GM12878 (cell line): ENCODE results near the gene CHRNE. TPM values are rescaled to one million over a fixed set of nuclear protein-coding genes. Genes with fewer than 3 reads are reported as not detected.

Experiments
- BACH1 ChIP-seq: fragments of 450-650 bp; IDR thresholded peaks from 2 replicates; pipeline ENCODE4 v1.6.1; 2017; ENCODE audit warnings: mild to moderate bottlenecking, borderline replicate concordance
- CHD2 ChIP-seq: IDR thresholded peaks from 2 replicates; pipeline ENCODE4 v1.6.1; 2011; ENCODE audit warnings: low read depth, low read length, improper control_type of control experiment, borderline replicate concordance
- CHD4 ChIP-seq: fragments of 200-600 bp; sonication (generic); IDR thresholded peaks from 2 replicates; pipeline ENCODE4 v1.6.1; 2016; ENCODE audit warnings: mild to moderate bottlenecking
- CTCF ChIP-seq, 3 experiments: IDR thresholded peaks in 2 of 3; conservative IDR thresholded peaks in 1 of 3; 2 replicates each; pipeline ENCODE4 v1.5.1; 2011; ENCODE audit warnings: low read depth in 3 of 3, low read length in 3 of 3, mild to moderate bottlenecking in 3 of 3, control low read depth in 2 of 3, moderate library complexity in 2 of 3, inconsistent platforms in 1 of 3, mixed read lengths in 1 of 3; ENCODE audit not compliant: control insufficient read depth in 2 of 3, insufficient read depth in 1 of 3; ENCODE audit errors: extremely low read depth in 1 of 3
- HDGF ChIP-seq: fragments of 450-650 bp; IDR thresholded peaks from 2 replicates; pipeline ENCODE4 v1.6.1; 2016; ENCODE audit warnings: antibody characterized with exemption
- HSF1 ChIP-seq: fragments of 150-350 bp; IDR thresholded peaks from 2 replicates; pipeline ENCODE4 v1.6.1; 2014; ENCODE audit warnings: mild to moderate bottlenecking, low read depth, low read length
- MTA2 ChIP-seq: fragments of 450-650 bp; IDR thresholded peaks from 2 replicates; pipeline ENCODE4 v1.6.1; 2016; ENCODE audit warnings: low read depth, mild to moderate bottlenecking, moderate library complexity
- MTA3 ChIP-seq: IDR thresholded peaks from 2 replicates; pipeline ENCODE4 v1.6.1; 2012; ENCODE audit warnings: low read length, inconsistent platforms, borderline replicate concordance
- NKRF ChIP-seq: fragments of 450-650 bp; conservative IDR thresholded peaks from 2 replicates; pipeline ENCODE4 v1.6.1; 2017; ENCODE audit warnings: mild to moderate bottlenecking, moderate library complexity
- NR2C2 ChIP-seq: IDR thresholded peaks from 2 replicates; pipeline ENCODE4 v1.6.1; 2011; ENCODE audit warnings: borderline replicate concordance, low read depth; ENCODE audit not compliant: control insufficient read depth, insufficient read length
- NRF1 ChIP-seq: conservative IDR thresholded peaks from 2 replicates; pipeline ENCODE4 v1.6.1; 2011; ENCODE audit warnings: mild to moderate bottlenecking, low read depth, low read length, improper control_type of control experiment
- POU2F2 ChIP-seq: IDR thresholded peaks from 3 replicates; pipeline ENCODE4 v1.6.1; 2011; ENCODE audit warnings: low read depth, mild to moderate bottlenecking, low read length, borderline replicate concordance
- SUPT20H ChIP-seq: IDR thresholded peaks from 2 replicates; pipeline ENCODE4 v1.6.1; 2011; ENCODE audit warnings: low read depth, mild to moderate bottlenecking, low read length, moderate library complexity, borderline replicate concordance; ENCODE audit not compliant: control insufficient read depth
- TAF1 ChIP-seq: IDR thresholded peaks from 2 replicates; pipeline ENCODE4 v1.6.1; 2011; ENCODE audit warnings: mild to moderate bottlenecking, low read depth, low read length, borderline replicate concordance
- YBX1 ChIP-seq: fragments of 450-650 bp; IDR thresholded peaks from 2 replicates; pipeline ENCODE4 v1.6.1; 2016; ENCODE audit warnings: antibody characterized with exemption
- ZBTB4 ChIP-seq: fragments of 450-650 bp; formaldehyde crosslinking; IDR thresholded peaks from 2 replicates; pipeline ENCODE4 v1.4.0; 2022; ENCODE audit warnings: mild to moderate bottlenecking, moderate library complexity
- ZNF384 ChIP-seq: IDR thresholded peaks from 2 replicates; pipeline ENCODE4 v1.6.1; 2012; ENCODE audit warnings: low read depth, mild to moderate bottlenecking, low read length, improper control_type of control experiment, borderline replicate concordance
- polyA plus RNA-seq, 11 experiments: library from polyadenylated mRNA; depleted of rRNA in 4 of 11; unstranded in 6 of 11; stranded (reverse) in 5 of 11; fragments of >200 nt; fragmentation: Nextera tagmentation in 4 of 11; fragmentation: Illumina TruSeq in 1 of 11; extraction: Ambion mirVana in 4 of 11; extraction: Trizol in 1 of 11; gene quantifications; 1 replicate in 1 of 11; 2 replicates in 10 of 11; pipeline versions ENCODE4 v1.2.1 to v1.2.3, GENCODE V29; 2011 to 2016; ENCODE audit warnings: inconsistent platforms in 2 of 11, missing spikeins in 2 of 11, low read depth in 1 of 11
- total RNA-seq, 4 experiments: library from RNA; depleted of rRNA in 3 of 4; stranded (reverse); fragments of >200 nt in 3 of 4; fragmentation: Illumina TruSeq in 1 of 4; extraction: Trizol in 1 of 4; gene quantifications; 2 replicates each; pipeline versions ENCODE4 v1.2.1 to v1.2.3, GENCODE V29; 2013 to 2021

The CHRNE gene
- total and polyA plus RNA-seq, 10 of the 15 experiments (the other 5 are each of a cell fraction or from before 2014, with no cell fraction given): 0.05 to 0.11 (median 0.08) TPM; not detected in 6

GRCh38 chr17:4944554-4945175, 41.8 kb upstream of the CHRNE start (continued):
- 0 out of 2 replicates have a peak, but pooled peaks have one; percentile 45 for TF ChIP-seq CHD2
- TF ChIP-seq HDGF: no peak
- no peak for TF ChIP-seq YBX1
- TF ChIP-seq POU2F2: peak; percentile 88
- TF ChIP-seq ZNF384: no peak
- TF ChIP-seq NR2C2: no peak
- no peak for TF ChIP-seq MTA3
- TF ChIP-seq CTCF (IDR thresholded peaks at IDR 0.05 in 2 of 3, conservative IDR thresholded peaks at IDR 0.05 in 1 of 3; ENCODE audit: control insufficient read depth in 2 of 3, extremely low read depth in 1 of 3, insufficient read depth in 1 of 3, low read depth in 3 of 3, low read length in 3 of 3): no peak
- TF ChIP-seq NRF1: no peak
- no peak for TF ChIP-seq ZBTB4
- TF ChIP-seq TAF1: no peak; the same call in 1 of the 2 replicates
- no peak for TF ChIP-seq MTA2
- no peak for TF ChIP-seq SUPT20H
- TF ChIP-seq HSF1: no peak
- TF ChIP-seq CHD4: no peak
- TF ChIP-seq BACH1: peak; percentile 32; the same call in 1 of the 2 replicates
- no peak for TF ChIP-seq NKRF
